Activated CD4-positive, CD25-positive, alpha-beta regulatory T cell treated with anti-CD3 and anti-CD28 coated beads, Interleukin-2, amount 50 U/mL, for 24 hours (primary cell): Measurements from ENCODE around the gene RFLNA.
"Not testable (repeated sequence)": the region's sequence is repeated elsewhere in the genome, so short reads cannot be mapped to it uniquely, and the experiment has no call there.

Experiments used
- ATAC-seq, 2 donors: fragments of 150-1000 bp; cut with Tn5 transposase; one replicate each; pipeline ENCODE4 v1.10.0; 2021; ENCODE audit warnings: mild to moderate bottlenecking in 1 of 2, moderate library complexity in 1 of 2

Gene RFLNA

DNA sequence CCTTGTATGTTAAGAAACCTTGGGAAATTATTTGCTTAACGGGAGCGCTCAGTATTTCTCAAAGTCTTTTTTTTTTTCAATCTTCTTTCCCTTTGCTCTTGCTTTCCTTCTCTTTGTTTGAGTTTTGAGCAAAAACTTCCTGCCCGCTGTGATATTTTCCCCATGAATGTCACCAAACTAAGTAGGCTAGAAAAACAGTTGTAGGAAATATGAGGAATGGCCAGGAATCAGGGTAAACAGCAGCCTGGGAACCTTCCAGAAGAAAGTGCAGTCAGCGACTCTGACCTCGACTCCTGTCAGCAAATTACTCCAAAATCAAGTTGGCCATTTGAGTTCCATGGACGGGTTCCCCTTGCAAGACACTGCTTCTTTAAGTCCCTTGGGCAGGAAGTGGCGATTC, 11.6 kb upstream of the RFLNA start:
- no peak for ATAC-seq

DNA sequence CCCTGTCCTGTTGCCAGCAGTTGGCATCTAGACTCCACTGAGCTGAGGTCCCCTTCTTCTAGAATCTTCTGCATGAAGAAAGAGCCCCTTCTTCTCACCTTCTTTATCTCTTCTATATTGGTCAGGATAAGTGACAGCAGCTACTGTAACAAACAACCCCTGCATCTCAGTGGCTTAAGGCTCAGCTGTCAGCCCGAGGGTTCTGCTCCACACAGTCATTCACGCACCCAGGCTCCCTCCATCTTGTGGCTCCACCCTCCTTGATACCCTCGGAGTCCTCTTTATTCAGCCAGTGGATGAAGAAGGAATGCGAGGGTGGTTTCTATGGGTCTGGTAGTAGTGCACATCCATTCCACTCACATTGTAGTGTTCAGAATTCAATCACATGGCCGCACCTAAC, 10.5 kb upstream of the RFLNA start:
- no peak for ATAC-seq

DNA sequence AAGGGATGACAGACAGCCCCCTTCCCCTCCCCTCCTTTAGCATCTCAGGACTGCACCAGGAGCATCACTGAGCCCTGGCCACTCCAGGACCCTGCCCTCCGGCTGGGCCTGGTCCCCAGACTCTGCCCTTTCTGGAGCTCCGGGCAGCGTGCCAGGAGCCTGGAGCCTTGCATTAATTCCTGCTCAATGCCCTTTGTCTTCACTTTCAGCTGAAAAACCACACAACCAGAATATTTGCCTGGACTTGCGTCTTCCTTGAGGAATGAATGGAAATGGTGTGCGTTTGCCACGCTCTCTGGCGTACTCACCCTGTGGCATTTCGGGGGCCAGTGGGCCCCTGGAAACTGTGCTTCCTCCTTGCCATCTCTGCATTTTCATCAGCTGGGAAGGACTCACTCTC, 8.5 kb upstream of the RFLNA start:
- no peak for ATAC-seq

DNA sequence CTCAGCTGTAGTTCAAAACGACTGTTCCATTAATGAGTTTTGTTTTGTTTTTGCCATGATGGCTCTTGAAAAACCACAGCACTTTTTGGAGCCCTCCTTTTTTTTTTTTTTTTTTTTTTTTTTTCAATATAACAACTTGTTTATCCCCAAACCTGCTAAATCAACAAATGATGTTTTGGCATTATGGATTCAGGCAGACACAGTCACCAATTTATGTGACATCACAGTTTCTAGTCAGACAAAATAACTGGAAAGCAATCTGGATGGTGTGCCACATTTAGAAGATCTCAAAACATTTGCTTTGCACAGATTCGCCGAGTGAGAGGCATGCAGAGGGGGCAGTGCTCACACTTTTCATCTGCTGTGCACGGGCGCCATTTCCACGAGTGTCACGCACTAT, 7.9 kb upstream of the RFLNA start:
- ATAC-seq: no peak

DNA sequence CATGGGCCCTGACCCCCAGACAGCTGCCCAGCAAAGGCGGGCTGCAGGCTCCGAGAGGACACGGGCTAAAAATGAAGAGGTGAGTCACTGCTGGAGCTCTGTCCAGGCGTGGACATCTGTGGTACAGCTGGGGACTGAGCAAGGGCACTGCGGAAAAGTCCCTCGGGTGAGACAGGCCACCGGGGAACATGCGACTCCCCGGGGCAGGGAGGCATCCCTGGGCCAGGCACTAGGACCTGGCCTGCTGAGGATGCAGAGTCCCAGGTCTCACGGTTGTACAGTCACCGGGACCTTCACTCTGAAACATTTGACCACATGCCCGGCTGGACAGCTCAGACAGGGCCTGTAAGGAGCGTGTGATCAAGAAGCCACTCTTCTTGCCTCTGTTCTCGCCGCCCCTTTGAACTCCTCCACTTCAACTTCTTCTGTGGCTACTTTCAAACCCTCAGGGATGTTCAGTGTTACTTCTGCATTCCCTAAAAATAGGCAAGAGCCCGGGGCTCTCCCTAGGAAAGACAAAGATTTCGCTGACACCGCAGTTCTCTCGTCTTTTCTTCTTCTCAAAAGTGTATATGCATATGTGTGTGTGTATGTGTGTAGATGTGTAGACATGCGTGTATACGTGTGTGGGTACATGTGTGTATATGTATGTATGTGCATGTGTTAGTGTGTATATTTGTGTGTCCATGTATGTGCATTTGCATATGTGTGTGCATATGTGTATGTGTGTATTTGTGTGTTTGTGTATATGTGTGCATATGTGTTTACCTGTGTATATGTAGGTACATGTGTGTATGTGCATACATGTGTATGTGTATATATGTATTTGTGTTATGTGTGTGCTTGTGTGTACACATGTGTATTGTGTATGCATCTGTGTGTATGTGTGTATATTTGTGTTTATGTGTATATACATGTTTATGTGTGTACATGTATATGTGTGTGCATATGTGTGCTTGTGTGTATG, 5.0 kb upstream of the RFLNA start:
- no peak for ATAC-seq

DNA sequence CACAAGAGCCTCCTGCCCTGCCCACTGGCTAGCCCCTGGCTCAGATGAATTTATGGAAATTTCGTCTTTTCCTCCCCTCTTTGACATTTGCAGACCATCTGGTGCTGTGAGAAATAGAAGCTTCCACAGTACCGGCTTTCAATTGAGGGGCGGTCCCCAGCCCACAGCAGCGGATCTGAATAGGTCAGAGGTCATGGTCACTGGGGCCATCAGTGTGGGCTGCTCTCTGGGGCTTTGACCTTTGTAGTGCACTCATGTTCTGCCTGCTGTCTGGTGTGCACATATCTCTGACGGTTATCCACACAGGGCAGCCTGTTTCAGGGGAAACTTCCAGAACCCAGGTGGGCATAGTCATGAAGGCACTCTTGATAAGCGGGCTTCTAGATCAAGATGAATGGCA, 2.5 kb upstream of the RFLNA start:
- ATAC-seq: no peak

DNA sequence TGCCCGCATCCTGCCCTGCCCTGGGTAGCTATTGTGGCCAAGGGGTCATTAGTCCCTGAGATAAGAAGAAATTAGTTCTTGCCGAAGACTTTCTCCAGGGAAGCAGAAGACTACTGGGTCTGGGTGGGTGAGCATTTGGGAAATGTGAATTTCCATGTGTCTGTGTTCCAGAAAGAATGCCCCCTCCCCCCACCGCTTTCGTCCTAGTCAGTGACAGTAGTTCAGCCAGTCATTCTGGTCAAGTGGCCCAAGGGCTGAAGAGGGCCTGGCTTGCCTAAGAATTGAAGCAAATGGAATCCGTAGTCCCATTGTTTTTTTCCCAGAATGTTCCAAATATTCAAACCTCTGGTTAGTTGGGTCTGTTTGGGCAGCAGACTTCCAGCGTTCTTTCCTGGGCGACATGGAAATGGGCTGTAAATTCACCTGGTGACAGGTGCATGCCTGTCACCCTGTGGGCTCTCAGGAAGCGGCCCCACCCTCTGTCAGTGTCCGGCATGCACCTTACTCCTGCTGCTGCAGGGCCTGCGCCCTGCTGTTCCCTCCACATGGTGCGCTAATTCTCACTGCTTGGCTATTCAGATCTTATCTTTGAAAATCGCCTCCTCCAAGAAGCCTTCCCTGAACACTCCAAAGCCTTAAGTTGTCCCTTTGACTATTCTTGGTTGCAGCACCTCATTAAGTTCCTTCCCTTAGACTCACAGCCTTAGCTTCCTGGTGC, 1.4 kb upstream of the RFLNA start:
- ATAC-seq: no peak

DNA sequence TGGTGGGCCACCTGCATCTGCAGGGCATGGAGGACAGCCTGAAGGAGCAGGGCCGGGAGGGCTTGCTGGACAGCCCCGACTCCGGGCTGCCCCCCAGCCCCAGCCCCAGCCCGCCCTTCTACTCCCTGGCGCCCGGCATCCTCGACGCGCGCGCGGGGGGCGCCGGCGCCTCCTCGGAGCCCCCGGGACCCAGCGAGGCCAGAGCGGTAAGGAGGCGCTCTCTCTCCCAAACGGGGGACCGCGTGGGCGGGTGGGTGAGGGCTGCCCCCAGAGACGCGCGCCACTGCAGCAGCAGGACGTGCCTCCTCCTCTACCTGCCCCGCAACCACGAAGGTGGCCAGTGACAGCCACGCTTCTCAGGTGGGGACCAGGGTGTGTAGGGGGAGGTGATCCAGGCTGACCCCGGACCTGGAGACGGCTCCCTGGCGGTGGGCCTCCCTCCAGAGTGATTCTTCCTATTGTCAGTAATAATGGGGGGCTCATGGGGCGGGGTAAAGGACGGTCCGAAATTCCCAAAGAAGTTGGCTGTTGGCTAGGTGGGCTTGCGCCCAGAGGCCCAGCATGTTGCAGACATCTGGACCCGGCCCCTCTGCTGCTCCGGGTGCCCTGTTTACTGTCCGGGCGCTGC, 652 bp downstream of the RFLNA start:
- no peak for ATAC-seq

DNA sequence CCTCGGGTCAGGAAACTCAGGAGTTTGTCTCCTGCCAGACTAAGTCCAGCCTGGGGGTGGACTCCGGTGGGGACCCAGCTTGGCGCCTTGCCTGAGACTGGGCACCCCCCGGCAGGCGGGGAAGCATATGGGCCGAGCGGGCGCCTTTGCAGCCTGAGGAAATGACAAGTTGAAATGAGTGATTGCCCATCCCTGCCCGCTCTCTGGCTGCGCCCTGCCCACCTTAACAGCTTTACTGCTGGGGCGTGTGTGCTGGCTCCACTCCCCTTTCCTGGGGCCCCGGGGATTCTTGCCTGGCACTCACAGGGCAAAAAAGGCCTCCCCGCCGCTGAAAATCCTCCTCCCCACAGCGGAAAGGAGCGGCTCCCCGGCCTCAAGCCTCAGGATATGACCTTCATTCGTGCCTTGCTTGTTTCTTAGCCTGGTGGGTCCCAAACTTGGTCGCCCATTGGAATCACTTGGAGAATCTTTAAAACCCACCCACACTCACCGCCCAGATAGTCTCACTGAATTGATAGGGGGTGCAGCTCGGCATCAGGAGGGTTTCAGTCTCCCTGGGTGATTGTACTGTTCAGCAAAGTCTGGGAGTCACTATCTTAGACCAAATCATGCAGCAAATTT, 1.5 kb downstream of the RFLNA start:
- ATAC-seq: no peak

DNA sequence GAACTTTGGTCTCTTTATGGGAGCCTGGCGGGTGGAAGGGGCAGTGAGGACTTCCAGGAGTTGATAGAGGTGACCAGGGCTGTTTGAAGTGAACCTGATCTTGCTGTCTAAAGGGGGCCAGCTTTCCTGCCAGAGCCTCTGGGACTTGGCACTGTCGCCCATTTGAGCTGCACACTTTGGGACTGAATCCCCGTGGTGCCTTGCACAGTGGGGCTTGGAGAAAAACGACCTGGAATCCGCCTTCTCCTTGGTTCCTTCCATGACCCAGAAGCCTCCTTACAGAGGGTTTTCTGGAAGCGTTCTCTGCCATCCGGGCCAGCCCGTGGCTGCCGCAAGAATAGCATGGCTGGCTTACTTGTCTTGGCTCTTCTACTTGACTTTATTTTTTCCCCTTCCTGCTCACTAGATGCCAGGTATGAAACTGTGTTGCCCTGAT, 2.0 kb downstream of the RFLNA start:
- ATAC-seq: no peak

DNA sequence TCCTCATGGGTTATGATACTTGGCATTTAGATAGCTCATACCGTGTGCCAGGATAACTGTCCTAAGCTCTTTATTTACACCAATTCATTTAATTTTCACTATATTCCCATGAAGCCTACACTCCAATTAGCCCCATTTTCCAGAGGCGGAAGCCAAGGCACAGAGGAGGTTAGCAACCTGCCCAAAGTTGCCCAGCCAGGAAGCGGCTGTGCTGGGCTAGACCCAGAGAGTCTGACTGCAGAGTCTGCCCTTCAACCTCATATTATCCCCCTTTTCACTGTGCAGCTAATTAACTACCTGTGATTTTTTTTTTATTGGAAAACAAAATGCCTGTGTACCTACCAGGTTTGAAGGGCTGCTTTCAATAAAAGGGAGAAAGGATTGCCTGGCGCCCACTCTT, 2.5 kb downstream of the RFLNA start:
- no peak for ATAC-seq

DNA sequence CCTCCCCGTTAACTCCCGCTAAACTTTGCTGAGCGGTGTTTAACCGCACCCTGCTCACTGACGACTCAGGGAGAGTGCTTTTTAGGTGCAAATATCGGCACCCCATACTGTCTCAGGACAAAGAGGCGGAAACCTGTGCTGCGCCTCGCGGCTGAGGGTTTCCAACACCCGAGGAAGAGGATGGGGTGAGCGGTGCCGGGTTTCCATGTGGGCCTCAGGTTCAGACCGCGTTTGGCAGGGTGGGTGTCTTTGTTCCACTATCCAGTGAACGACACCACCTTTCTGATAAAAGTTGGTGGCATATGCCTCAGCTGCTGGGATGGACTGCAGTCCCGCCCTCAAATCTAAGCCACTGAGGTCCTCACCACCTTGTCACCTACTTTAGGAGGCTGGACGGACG, 3.0 kb downstream of the RFLNA start:
- no peak for ATAC-seq

DNA sequence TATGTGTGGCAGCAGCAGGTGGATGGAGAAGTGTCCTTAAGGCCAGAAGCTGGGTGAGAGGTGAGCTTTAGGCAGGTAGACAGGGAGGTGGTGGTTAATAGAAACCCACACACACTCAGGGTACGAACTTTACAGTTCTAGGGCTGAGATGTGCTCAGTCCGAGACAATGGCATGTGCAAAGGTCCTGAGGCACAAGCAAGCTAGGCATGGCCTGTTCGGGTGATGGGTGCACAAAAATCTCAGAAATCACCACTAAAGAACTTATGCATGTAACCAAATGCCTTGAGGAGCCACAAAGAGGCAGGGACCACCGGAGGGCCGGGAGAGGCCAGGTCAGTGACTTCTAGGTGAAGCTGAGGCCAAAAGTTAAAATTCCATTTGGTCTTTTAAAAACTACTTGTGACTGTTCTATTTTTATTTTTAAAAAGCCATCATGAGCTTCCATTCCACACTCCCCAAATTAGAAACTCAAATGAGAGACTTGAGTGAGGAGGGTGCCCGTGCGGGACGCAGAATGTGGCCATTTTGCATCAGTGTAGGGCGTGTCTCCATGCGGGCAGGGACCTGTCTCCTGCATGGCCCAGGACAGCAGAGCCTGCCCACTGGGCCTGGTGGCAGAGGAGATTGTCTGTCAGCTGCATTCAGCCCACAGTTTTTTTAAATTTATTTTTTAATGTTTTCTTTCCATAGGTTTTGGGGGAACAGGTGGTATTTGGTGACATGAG, 4.0 kb downstream of the RFLNA start:
- ATAC-seq: no peak

DNA sequence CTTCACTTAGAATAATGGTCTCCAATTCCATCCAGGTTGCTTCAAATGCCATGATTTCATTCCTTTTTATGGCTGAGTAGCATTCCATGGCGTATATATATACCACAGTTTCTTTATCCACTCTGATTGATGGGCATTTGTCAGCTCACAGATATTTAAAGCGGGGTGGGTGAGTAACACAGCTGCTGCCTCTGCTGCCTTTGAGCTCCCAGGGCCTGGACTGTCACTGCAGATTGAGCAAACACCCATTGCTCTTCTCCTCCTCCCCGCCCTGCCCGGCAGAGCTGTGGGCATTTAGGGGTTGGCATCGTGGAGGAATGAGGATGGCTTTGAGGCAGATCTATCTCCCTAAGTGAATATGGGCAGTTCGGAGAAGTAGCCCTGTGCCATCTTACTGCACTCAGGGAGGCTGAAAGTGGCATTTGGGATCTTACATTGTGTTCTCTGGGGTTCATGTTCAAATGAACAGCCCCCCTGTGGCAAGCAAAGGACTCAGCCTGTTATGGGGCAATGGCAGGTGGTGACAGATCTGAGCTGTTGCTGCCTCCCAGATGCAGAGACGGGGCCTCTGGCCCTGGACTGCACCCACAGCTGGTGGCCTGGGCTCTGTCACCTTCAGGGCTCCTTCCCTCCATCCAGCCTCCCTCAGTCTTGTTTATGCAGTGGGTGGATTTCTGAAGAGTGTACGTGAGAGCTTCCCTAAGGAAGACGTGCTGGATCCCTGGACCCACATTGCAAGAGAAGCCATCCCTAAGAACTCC, 4.9 kb downstream of the RFLNA start:
- ATAC-seq: no peak

DNA sequence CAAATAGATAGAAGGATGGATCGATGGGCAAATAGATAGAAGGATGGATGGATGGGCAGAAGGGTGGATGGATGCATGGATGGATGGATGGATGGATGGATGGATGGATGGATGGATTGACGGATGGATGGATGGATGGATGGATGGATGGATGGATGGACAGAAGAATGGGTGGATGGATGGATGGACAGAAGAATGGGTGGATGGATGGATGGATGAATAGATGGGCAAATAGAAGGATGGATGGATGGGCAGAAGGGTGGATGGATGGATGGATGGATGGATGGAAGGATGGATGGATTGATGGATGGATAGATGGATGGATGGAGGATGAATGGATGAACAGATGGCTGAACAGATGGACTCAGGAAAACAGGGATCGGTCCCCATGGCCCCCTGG, 5.8 kb downstream of the RFLNA start:
- not testable (repeated sequence) for ATAC-seq

DNA sequence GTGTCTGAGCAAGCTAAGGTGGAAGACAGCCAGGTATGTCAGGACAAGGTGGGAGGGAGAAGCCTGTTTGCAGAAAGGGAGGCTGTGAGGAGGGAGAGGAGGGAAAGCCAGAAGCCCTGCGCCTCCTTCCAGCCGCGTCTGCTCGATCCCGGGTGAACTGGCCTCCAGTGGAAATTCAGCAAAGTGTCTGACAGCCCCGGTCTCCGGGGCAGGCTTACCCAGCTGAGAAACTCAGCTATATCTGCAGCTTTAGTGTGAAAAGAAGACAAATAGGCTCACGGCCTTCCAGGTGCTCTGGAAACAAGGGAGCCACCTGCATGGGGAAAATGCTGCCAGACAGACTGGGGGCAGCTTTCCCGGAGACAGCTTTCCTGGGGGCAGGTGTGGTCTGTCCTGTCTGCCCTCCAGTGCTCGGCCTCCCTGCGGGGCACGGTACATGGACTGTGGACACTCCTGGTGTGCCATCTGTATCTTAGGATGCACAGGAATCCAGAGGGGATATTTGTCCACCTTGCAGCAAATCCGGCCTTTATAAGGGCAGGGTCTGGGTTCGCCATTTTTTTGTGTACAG, 6.3 kb downstream of the RFLNA start:
- no peak for ATAC-seq

DNA sequence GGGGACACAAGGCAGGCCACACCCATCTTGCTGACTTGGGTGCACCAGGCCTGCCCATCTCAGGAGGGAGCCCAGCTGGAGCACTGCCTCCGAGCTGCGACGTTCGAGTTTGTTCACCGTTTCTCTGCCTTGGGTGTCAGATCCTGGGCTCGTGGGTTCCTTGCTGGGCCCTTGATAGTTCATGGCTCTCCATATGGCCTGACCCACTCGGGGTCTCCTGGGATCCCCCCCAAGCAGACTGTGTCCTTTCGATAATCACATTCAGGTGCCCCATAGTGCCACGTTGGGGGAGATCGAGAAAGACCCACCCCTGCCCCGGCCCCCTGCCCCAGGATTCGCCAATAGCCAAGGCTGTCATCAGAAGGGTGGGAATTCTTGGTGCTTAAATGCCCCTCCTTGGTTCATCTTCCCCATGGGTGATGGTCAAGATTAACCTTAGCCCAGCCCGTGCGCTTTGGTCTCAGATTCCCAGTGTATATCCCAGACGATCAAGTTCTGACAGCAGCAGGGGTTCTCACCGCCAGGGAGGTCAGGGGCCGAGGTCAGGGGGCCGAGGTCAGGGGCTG, 7.4 kb downstream of the RFLNA start:
- ATAC-seq: no peak

DNA sequence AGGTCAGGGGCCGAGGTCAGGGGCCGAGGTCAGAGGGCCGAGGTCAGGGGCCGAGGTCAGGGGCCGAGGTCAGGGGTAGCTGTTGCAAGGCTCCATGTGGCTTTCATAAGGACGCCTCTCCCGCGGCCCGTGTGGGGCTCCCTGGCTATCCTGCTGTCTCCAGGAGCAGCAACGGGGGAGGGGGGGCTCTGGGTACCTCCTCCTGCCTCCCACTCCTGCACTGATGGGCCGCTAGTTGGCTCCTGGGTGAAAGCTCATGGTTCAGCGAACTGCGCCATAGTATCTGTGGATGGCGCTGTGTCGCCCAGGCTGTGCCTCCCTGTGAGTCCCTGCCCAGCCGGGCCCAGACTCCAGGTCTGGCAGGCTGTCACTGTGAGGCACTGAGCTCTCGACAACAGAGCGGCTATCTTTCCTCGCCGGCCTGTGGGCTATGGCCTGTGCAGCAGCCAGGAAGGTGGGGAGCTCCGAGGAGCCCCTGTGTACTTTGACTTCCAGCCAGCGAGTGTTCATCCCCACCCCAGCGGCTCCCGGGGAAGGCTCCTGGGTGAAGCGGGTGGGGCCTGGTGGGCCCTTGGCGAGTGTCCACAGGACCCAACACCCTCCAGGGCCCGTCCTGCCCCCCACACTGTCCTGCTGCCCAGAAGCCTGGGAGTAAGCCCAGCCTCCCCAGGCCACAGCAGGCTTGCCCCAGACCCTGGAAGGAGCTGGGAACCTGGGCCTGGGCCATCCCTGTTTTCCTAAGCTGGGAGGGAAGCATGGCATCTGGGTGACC, 8.1 kb downstream of the RFLNA start:
- ATAC-seq: no peak

DNA sequence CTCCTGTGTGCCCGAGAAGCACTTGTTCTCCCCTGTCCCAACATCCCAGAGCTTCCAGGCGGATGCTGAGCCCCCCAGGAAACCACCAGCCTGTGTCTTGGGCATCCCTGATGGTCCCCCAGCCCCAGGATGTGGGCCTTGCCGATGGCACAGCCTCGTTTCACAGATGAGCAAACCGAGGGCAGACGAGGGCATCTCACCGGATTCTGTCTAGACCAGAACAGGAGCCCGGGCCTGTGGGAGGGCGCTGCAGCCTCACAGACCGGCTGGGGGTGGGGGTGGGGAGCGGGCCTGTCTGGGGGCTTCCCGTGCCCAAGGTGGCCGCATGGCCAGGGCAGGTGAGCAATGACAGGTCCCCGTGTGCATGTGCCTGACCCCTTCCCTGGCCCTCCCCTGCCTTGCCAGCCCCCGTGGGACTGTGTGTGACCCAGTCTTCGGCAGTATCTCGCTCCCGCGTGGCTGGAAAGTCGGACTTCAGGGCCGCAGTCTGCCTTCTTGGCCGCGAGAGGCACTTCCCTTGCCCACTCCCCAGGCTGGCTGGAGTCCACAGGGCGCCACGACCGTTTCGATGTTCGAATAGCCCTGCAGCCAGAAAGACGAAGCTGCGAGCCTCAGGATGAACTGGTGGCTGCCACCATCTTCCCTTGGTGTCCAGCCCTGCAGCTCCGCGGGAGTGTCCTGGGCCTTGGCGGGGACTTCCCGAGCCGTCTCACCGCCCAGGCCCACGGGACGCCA, 8.9 kb downstream of the RFLNA start:
- ATAC-seq: no peak
